Tibial artery (tissue), 4 donors: ENCODE data around the gene CCR6.
"Not testable (repeated sequence)": the region's sequence is repeated elsewhere in the genome, so short reads cannot be mapped to it uniquely, and the experiment has no call there.

Source experiments
- DNase-seq, 2 donors: peaks; one replicate each; pipeline ENCODE4 v3.0.0-alpha.2; 2019
- H3K27ac ChIP-seq, 2 donors: fragments of 200-600 bp; sonication (generic) in 1 of 2; 1 replicate in 1 of 2; 2 replicates in 1 of 2; pipeline ENCODE4 v1.5.1; 2018 to 2019; ENCODE audit warnings: mild to moderate bottlenecking in 1 of 2
- H3K27me3 ChIP-seq, 2 donors: fragments of 200-600 bp; sonication (generic) in 1 of 2; one replicate each; pipeline versions ENCODE4 v1.5.1 to v1.6.0; 2016 to 2019
- H3K36me3 ChIP-seq, 3 donors: fragments of 200-600 bp; sonication (generic) in 2 of 3; one replicate each; pipeline ENCODE4 v1.5.1; 2016 to 2019; ENCODE audit warnings: mild to moderate bottlenecking in 2 of 3
- H3K4me1 ChIP-seq, 4 donors: fragments of 200-600 bp; sonication (generic) in 2 of 4; 1 replicate in 3 of 4; 2 replicates in 1 of 4; pipeline ENCODE4 v1.5.1; 2016 to 2019
- H3K4me3 ChIP-seq, 2 donors: fragments of 200-600 bp; sonication (generic) in 1 of 2; 1 replicate in 1 of 2; 2 replicates in 1 of 2; pipeline ENCODE4 v1.5.1; 2018 to 2019; ENCODE audit warnings: mild to moderate bottlenecking in 2 of 2
- H3K9me3 ChIP-seq, 3 donors: fragments of 200-600 bp; sonication (generic) in 1 of 3; one replicate each; pipeline ENCODE4 v1.5.1; 2016 to 2019
- intact Hi-C: fragments of 100-400 bp; cut with DNase I; formaldehyde crosslinking; loops from one replicate; pipeline ENCODE4 v1.15.0; 2023; ENCODE audit warnings: low total_unique reads

CCR6 gene

DNA sequence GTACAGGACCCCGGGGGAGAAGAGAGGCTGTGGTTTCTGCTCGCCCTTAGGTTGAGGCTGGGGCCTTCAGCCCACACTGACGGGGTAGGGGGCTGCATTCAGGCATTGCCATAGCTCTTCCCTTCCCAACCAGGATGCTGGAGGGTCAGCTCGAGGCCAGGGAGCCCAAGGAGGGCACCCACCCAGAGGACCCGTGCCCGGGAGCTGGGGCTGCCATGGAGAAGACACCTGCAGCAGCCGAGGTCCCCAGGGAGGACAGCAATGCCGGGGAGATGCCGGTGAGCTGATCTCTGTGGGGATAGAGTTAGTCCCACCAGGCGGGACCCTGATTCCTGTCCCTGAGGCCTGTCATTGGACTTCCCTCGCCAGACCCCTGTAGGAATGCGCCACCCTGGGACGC lies 49.1 kb downstream of the CCR6 start:
- H3K4me1 ChIP-seq, H3K27ac ChIP-seq, intact Hi-C loops, H3K36me3 ChIP-seq, H3K4me3 ChIP-seq, DNase-seq, H3K9me3 ChIP-seq: not testable (repeated sequence)
- H3K27me3 ChIP-seq, result peaks cover 0 to 17% of the 10 kb centered on the region in 2 donors

DNA sequence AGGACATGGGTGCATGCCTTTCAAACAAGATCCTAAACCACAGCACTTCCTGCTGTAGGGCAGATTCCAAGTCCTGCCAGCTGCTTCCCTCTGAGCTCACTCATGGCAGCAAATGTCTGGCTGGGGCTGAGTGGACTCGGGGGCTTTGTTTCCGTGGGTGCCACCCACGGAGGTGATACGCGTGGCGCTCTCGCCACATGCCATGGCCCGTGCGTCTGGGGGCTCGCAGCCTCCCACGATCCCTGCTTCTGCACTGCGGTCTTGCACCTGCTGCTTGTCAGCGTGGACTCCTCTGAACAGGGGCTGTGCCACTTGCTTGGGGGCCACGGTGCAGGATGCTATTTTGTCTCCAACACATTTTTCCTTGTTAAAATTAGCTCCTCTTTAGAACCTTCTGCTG lies 54.4 kb downstream of the CCR6 start:
- H3K4me3 ChIP-seq, H3K4me1 ChIP-seq, H3K27me3 ChIP-seq, H3K9me3 ChIP-seq, H3K36me3 ChIP-seq, H3K27ac ChIP-seq, intact Hi-C loops, DNase-seq: not testable (repeated sequence)

DNA sequence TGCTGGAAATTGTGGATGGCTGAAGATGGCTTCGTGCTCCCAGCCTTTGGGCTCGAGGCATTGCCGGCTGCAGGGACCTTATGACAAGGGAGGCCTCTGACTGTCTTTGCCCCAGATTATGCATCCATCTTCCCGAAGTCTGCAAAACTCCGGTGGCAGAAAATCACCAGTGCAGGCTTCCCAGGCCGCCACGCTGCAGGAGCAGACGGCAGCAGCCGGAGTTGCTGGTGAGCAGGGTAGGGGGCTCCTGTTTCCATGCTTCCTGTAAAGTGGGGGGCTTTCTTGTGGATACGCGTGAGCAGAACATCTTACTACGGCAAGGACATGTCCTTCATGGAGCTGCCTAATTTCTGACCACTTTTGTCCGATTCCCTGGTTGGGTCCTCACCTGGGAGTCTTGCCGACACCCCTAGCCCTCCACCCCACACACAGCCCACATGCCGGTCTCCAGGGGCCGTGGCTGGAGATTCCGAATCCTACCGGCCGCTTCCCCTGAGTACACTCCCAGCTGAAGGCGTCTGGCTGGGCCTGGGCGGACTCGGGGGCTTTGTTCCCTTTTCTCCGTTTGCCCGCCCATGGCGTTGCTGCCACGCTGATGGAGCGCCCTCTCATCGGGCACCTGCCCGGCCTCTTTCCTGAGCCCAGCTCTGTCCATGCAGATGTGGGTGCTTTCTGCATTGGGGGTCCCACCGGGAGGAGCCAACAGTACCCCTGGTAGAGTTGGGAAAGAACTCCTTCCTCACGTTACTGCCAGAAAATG lies 56.2 kb downstream of the CCR6 start:
- H3K36me3 ChIP-seq, H3K27me3 ChIP-seq, H3K27ac ChIP-seq, DNase-seq, H3K4me1 ChIP-seq, intact Hi-C loops, H3K4me3 ChIP-seq, H3K9me3 ChIP-seq: not testable (repeated sequence)

DNA sequence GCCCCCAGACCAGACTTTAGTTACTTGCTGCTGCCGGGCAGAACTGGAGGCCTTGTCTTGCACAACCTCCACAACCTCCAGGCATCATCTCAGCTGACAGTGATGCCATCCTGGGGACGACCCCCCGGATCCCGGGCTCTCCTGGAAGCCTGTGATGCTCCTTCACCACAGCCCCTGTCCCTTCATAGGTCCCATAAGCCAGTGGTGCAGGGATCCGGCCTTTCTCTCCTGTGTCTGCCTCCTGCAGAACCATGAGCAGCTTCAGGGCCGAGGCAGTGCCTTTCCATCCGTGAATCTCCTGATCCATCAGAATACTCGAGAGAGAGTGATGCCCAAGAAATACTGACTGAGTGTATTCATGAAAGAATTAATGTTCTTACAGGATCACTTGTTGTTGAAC lies 57.2 kb downstream of the CCR6 start:
- H3K9me3 ChIP-seq, H3K27me3 ChIP-seq, intact Hi-C loops, DNase-seq, H3K4me3 ChIP-seq, H3K4me1 ChIP-seq, H3K36me3 ChIP-seq, H3K27ac ChIP-seq: not testable (repeated sequence)

DNA sequence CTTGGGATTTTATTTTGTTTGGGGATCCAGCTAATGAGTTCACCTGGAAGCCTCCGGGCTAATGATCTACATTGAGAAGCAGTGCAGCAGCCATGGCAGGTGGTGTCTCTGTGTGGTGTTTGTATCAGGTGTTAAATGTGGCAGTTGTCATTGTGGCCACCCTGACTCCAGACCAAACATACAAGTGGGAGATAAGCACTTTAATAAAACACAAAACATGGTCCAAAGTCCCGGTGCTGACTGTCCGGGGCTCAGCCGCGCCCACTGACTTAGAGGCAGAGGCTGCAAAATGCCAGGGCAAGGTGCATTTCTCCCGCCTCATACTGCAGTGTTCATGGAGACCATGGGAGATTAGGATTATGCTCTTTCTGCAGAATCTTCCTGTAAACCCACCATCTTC lies 58.5 kb downstream of the CCR6 start:
- H3K9me3 ChIP-seq, H3K4me1 ChIP-seq, H3K36me3 ChIP-seq, intact Hi-C loops, H3K27me3 ChIP-seq, DNase-seq, H3K4me3 ChIP-seq, H3K27ac ChIP-seq: not testable (repeated sequence)

DNA sequence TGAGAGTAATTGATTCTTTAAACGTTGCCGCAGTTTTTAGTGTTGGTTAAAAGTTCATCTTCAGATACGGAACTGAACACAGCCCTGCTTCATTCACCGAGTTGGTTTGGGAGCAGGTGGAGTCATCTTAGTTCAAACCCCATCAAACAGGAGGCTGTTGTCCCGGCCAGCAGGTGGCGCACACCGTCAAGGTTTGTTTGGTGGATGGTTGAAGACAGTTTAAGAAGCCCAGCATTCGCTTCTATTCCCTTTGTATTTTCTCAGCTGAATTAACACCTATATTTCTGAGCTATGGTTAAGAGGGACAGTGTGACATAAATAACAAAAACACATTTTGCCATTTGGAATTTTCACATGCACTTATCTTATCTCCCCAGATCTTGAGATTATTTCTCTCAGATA lies 60.0 kb downstream of the CCR6 start:
- H3K4me1 ChIP-seq, DNase-seq, H3K36me3 ChIP-seq, H3K4me3 ChIP-seq, intact Hi-C loops, H3K27ac ChIP-seq, H3K9me3 ChIP-seq, H3K27me3 ChIP-seq: not testable (repeated sequence)

DNA sequence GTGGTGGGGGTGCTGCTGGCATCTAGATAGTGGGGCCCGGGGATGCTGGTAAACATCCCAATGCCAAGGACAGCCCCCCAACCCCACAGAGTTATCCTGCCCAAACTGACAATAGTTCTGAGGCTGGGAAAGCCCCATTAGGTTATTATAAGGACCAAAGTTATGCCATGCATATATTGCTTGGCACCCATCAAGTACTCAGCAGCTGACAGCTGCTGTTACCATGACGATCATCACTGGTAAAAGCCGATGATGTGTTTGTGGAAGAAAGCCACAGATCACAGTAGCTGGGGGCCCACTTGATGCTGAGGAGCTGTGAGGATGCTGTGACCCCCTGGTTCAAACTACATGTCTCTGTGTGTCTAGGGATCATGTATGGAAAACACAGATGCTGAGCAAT lies 62.2 kb downstream of the CCR6 start:
- intact Hi-C loops, H3K27ac ChIP-seq, DNase-seq, H3K4me3 ChIP-seq, H3K36me3 ChIP-seq, H3K9me3 ChIP-seq, H3K27me3 ChIP-seq, H3K4me1 ChIP-seq: not testable (repeated sequence)

DNA sequence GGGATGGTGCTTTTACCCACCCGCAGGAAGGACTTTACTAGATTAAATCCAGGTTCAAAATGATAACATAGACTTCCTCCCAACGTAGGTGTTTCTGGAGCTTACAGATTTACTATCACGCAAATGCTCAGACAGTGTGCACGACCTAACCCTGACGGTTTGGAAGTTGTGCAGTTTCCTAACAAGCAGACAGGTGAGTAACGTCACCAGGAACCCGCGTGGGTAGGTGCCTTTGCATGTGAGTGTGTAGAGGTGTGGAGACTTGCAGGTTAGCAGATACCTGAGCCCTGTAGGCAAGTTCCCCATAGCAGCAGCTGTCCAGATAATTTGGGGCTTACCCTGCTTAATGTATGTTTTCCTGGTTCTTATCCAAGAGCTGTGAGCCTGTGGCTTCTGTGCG lies 64.4 kb downstream of the CCR6 start:
- intact Hi-C loops, DNase-seq, H3K4me1 ChIP-seq, H3K27ac ChIP-seq, H3K9me3 ChIP-seq, H3K36me3 ChIP-seq, H3K4me3 ChIP-seq, H3K27me3 ChIP-seq: not testable (repeated sequence)
